ENCODE results near the gene WFIKKN2.

The WFIKKN2 gene

DNA sequence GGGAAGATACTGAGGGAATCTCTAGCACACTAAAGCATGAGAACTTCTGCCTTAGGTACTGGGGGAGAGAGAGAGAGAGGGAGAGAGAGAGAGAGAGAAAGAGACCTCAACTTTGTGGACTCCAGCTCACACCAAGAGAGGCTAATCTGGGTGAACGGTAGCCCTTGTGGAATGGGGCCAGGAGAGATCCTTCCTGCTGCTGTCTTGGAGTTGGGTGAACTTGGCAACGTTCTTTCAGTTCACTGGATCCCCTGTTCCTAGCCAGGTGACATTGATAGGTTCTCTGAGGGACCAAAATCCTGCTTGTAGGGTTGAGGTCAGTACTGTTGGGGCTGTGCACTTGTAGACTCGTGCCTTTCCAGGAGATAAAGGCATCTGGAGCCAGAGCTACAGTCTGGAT, 26.5 kb upstream of the WFIKKN2 start:
- Histone ChIP-seq H4K91ac (ENCODE audit: low read length) (no peak overlapping the region), H3K27me3 (ENCODE audit: control insufficient read depth in 1 of 2, insufficient read depth in 1 of 2, low read length in 2 of 2) (peaks cover 16 to 39% of the 10 kb centered on the region in 2 experiments), H3K18ac (ENCODE audit: low read depth in 1 of 2, low read length in 2 of 2) (no peak overlapping the region), H3K36me3 (ENCODE audit: control insufficient read depth in 1 of 2, insufficient read depth in 2 of 2, low read depth in 1 of 2, low read length in 2 of 2) (no peaks in the 10 kb centered on the region), H2BK120ac (ENCODE audit: low read depth, low read length) (no peak overlapping the region), H3K79me1 (replicated peaks; ENCODE audit: low read length, poor library complexity, severe bottlenecking) (no peaks in the 10 kb centered on the region), H2BK12ac (ENCODE audit: low read length in 2 of 2) (no peak overlapping the region), H3K14ac (ENCODE audit: low read length in 2 of 2) (no peak overlapping the region), H2BK15ac (ENCODE audit: low read depth, poor library complexity, severe bottlenecking) (no peak overlapping the region), H3K23ac (ENCODE audit: low read length in 2 of 2) (no peak overlapping the region), H2AK5ac (ENCODE audit: low read length, severe bottlenecking) (no peak overlapping the region), H3K4me3 (ENCODE audit: insufficient read depth in 1 of 2, low read depth in 1 of 2, low read length in 2 of 2) (no peak overlapping the region), H3K27ac (ENCODE audit: low read length, poor library complexity, severe bottlenecking) (no peak overlapping the region), H2AFZ (ENCODE audit: low read depth, low read length) (no peak overlapping the region), H2BK5ac (ENCODE audit: low read depth, low read length, poor library complexity, severe bottlenecking) (no peak overlapping the region), H3K9ac (ENCODE audit: low read length) (no peak overlapping the region), H3K4ac (ENCODE audit: low read depth in 1 of 2, low read length in 2 of 2) (no peak overlapping the region), H3K4me1 (ENCODE audit: control insufficient read depth, insufficient read depth, low read depth, low read length) (no peaks in the 10 kb centered on the region), H3K4me2 (ENCODE audit: low read length, poor library complexity, severe bottlenecking) (no peak overlapping the region), H3K9me3 (ENCODE audit: control insufficient read depth, low read length) (no peaks in the 10 kb centered on the region), H4K8ac (ENCODE audit: low read length) (no peak overlapping the region)
- WGBS: 82% methylated on average over 3 of the region's 3 CpGs
- no peak for DNase-seq

DNA sequence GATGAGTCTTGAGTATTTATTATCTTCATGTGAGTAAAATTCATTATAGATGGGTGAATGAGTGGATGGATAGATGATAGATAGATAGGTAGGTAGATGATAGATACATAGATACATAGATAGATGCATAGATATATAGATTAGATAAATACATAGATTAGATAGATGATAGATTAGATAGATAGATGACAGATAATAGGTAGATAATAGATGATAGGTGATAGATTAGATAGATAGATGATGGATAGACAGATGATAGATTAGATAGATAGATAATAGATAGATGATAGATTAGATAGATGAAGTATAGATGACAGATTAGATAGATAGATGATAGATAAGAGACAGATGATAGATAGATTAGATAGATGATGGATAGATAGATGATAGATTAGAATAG, 21.8 kb upstream of the WFIKKN2 start:
- Histone ChIP-seq H3K4me2 (ENCODE audit: low read length, poor library complexity, severe bottlenecking) (no peak overlapping the region), H3K4me3 (ENCODE audit: insufficient read depth in 1 of 2, low read depth in 1 of 2, low read length in 2 of 2) (no peak overlapping the region), H3K9ac (ENCODE audit: low read length) (no peak overlapping the region), H3K4me1 (ENCODE audit: control insufficient read depth, insufficient read depth, low read depth, low read length) (peaks cover 10% of the 10 kb centered on the region), H3K18ac (ENCODE audit: low read depth in 1 of 2, low read length in 2 of 2) (no peak overlapping the region), H2AK5ac (ENCODE audit: low read length, severe bottlenecking) (no peak overlapping the region), H3K4ac (ENCODE audit: low read depth in 1 of 2, low read length in 2 of 2) (no peak overlapping the region), H2BK120ac (ENCODE audit: low read depth, low read length) (no peak overlapping the region), H3K27ac (ENCODE audit: low read length, poor library complexity, severe bottlenecking) (no peak overlapping the region), H2BK15ac (ENCODE audit: low read depth, poor library complexity, severe bottlenecking) (no peak overlapping the region), H2BK5ac (ENCODE audit: low read depth, low read length, poor library complexity, severe bottlenecking) (peak overlapping the region; percentile 49), H3K9me3 (ENCODE audit: control insufficient read depth, low read length) (no peaks in the 10 kb centered on the region), H4K8ac (ENCODE audit: low read length) (no peak overlapping the region), H3K79me1 (replicated peaks; ENCODE audit: low read length, poor library complexity, severe bottlenecking) (no peaks in the 10 kb centered on the region), H4K91ac (ENCODE audit: low read length) (no peak overlapping the region), H3K36me3 (ENCODE audit: control insufficient read depth in 1 of 2, insufficient read depth in 2 of 2, low read depth in 1 of 2, low read length in 2 of 2) (no peaks in the 10 kb centered on the region), H2BK12ac (ENCODE audit: low read length in 2 of 2) (no peak overlapping the region), H2AFZ (ENCODE audit: low read depth, low read length) (no peak overlapping the region), H3K14ac (ENCODE audit: low read length in 2 of 2) (no peak overlapping the region), H3K23ac (ENCODE audit: low read length in 2 of 2) (no peak overlapping the region), H3K27me3 (ENCODE audit: control insufficient read depth in 1 of 2, insufficient read depth in 1 of 2, low read length in 2 of 2) (peaks cover 19 to 61% of the 10 kb centered on the region in 2 experiments)
- no peak for DNase-seq

DNA sequence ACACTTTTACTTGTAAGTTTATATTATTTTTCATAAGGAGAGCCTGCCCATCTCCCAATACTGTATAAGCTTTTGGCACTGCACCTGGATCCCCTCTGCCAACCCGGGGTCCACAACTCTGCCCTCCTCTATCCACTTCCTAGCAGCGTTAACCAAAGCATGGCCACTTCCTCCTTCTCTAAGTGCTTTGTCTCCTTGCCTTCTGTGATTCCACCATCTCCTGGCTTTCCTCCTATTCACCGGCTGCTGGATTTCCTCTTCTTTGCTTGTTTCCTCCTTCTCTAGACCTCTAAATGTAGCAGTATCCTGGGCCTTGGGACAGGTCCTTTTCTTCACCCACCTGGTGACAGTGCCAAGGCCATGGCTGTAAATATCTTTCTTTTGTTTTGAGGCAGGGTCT, 20.0 kb upstream of the WFIKKN2 start:
- no peak overlapping the region for H2BK15ac ChIP-seq (ENCODE audit: low read depth, poor library complexity, severe bottlenecking)
- H2BK120ac ChIP-seq (ENCODE audit: low read depth, low read length): no peak overlapping the region
- no peak overlapping the region for H4K91ac ChIP-seq (ENCODE audit: low read length)
- no peaks in the 10 kb centered on the region for H3K9me3 ChIP-seq (ENCODE audit: control insufficient read depth, low read length)
- DNase-seq: no peak
- no peak overlapping the region for H3K9ac ChIP-seq (ENCODE audit: low read length)
- H2AFZ ChIP-seq (ENCODE audit: low read depth, low read length): no peak overlapping the region
- H2AK5ac ChIP-seq (ENCODE audit: low read length, severe bottlenecking): no peak overlapping the region
- H3K14ac ChIP-seq (ENCODE audit: low read length in 2 of 2): no peak overlapping the region
- H2BK12ac ChIP-seq (ENCODE audit: low read length in 2 of 2): no peak overlapping the region
- no peak overlapping the region for H3K23ac ChIP-seq (ENCODE audit: low read length in 2 of 2)
- no peaks in the 10 kb centered on the region for H3K36me3 ChIP-seq (ENCODE audit: control insufficient read depth in 1 of 2, insufficient read depth in 2 of 2, low read depth in 1 of 2, low read length in 2 of 2)
- H3K4me3 ChIP-seq (ENCODE audit: insufficient read depth in 1 of 2, low read depth in 1 of 2, low read length in 2 of 2): no peak overlapping the region
- H3K4me1 ChIP-seq (ENCODE audit: control insufficient read depth, insufficient read depth, low read depth, low read length): peaks cover 10% of the 10 kb centered on the region
- H4K8ac ChIP-seq (ENCODE audit: low read length): no peak overlapping the region
- H3K27ac ChIP-seq (ENCODE audit: low read length, poor library complexity, severe bottlenecking): no peak overlapping the region
- no peak overlapping the region for H3K4ac ChIP-seq (ENCODE audit: low read depth in 1 of 2, low read length in 2 of 2)
- WGBS: 92% methylated on average over 3 of the region's 3 CpGs
- H3K27me3 ChIP-seq (ENCODE audit: control insufficient read depth in 1 of 2, insufficient read depth in 1 of 2, low read length in 2 of 2): peaks cover 22 to 64% of the 10 kb centered on the region in 2 experiments
- no peak overlapping the region for H3K4me2 ChIP-seq (ENCODE audit: low read length, poor library complexity, severe bottlenecking)
- no peak overlapping the region for H2BK5ac ChIP-seq (ENCODE audit: low read depth, low read length, poor library complexity, severe bottlenecking)
- no peak overlapping the region for H3K18ac ChIP-seq (ENCODE audit: low read depth in 1 of 2, low read length in 2 of 2)
- H3K79me1 ChIP-seq (replicated peaks; ENCODE audit: low read length, poor library complexity, severe bottlenecking): no peaks in the 10 kb centered on the region

DNA sequence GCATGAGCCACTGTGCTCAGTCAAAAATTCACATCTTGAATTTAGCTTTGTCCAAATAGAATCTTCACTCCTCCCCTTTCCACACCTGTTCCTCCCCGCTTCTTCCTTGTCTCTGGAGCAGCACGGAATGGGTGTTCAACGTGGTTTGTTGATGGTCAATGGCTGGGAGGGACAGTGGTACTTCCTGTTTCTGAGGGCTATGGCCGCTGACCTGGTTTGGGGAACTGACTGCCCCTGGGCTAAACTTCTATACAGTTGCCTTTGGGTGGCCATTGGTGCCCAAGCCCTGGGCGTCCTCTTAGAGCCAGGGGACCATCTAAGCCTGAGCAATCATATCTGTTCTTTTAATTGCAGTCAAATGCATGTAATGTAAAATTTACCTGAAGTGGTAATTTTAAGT, 19.1 kb upstream of the WFIKKN2 start:
- Histone ChIP-seq H3K27ac (ENCODE audit: low read length, poor library complexity, severe bottlenecking) (no peak overlapping the region), H2BK5ac (ENCODE audit: low read depth, low read length, poor library complexity, severe bottlenecking) (no peak overlapping the region), H2BK12ac (ENCODE audit: low read length in 2 of 2) (no peak overlapping the region), H3K36me3 (ENCODE audit: control insufficient read depth in 1 of 2, insufficient read depth in 2 of 2, low read depth in 1 of 2, low read length in 2 of 2) (no peaks in the 10 kb centered on the region), H4K91ac (ENCODE audit: low read length) (no peak overlapping the region), H3K4me1 (ENCODE audit: control insufficient read depth, insufficient read depth, low read depth, low read length) (peaks cover 10% of the 10 kb centered on the region), H3K4me3 (ENCODE audit: insufficient read depth in 1 of 2, low read depth in 1 of 2, low read length in 2 of 2) (no peak overlapping the region), H3K9ac (ENCODE audit: low read length) (no peak overlapping the region), H2AFZ (ENCODE audit: low read depth, low read length) (no peak overlapping the region), H3K4ac (ENCODE audit: low read depth in 1 of 2, low read length in 2 of 2) (no peak overlapping the region), H4K8ac (ENCODE audit: low read length) (no peak overlapping the region), H3K18ac (ENCODE audit: low read depth in 1 of 2, low read length in 2 of 2) (no peak overlapping the region), H2BK120ac (ENCODE audit: low read depth, low read length) (no peak overlapping the region), H3K4me2 (ENCODE audit: low read length, poor library complexity, severe bottlenecking) (no peak overlapping the region), H3K27me3 (ENCODE audit: control insufficient read depth in 1 of 2, insufficient read depth in 1 of 2, low read length in 2 of 2) (peaks cover 15 to 60% of the 10 kb centered on the region in 2 experiments), H2BK15ac (ENCODE audit: low read depth, poor library complexity, severe bottlenecking) (no peak overlapping the region), H3K14ac (ENCODE audit: low read length in 2 of 2) (no peak overlapping the region), H3K23ac (ENCODE audit: low read length in 2 of 2) (no peak overlapping the region), H2AK5ac (ENCODE audit: low read length, severe bottlenecking) (no peak overlapping the region), H3K9me3 (ENCODE audit: control insufficient read depth, low read length) (no peaks in the 10 kb centered on the region), H3K79me1 (replicated peaks; ENCODE audit: low read length, poor library complexity, severe bottlenecking) (no peaks in the 10 kb centered on the region)
- no peak for DNase-seq
- WGBS: 90% methylated on average over 5 of the region's 5 CpGs
